Stimulated activated CD4-positive, alpha-beta T cell treated with anti-CD3 and anti-CD28 coated beads, Interleukin-2, amount 100 ng/mL, for 48 hours (primary cell): ENCODE results near the gene TIFAB.
A peak's percentile ranks its signal among the peaks of the same experiment; 100 is the strongest.

Experiments used
- DNase-seq, 2 donors: peaks; one replicate each; pipeline ENCODE4 v3.0.0-alpha.2; 2020

TIFAB gene

DNA sequence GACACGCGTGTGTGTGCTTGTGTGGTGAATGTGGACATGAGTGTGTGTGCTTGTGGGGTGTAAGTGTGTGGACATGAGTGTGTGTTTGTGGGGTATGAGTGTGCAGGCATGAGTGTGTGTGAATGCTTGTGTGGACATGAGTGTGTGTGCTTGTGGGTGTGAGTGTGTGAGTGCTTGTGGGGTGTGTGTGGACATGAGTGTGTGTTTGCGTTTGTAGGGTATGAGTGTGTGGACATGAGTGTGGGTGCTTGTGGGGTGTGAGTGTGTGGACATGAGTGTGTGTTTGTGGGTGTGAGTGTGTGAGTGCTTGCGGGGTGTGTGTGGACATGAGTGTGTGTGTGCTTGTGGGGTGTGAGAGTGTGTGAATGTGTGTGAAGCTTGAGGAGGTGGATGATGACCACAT is 29.8 kb upstream of the TIFAB start:
- DNase-seq, result no peak

- no peak for DNase-seq
Measured at GRCh38 chr5:135481387-135481786, 29.2 kb upstream of the TIFAB start.

DNA sequence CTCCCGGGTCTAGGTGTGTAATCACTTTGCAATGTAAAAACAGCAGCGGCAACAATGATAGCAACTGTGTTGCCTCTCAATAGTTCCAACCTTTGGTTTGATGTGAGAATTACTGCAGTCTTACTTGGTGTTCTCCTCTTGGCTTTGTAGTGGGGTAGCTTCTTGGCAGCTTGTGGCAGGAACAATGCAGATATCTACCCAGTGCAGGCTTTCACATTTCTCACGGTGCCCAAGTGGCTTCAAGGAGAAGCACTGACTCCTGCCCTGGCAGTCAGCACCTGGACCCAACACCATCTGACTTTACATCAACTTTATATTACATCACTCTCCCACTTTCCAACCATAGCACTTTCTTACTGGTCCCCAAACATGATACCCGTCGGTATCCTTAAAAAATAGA is 28.4 kb upstream of the TIFAB start:
- no peak for DNase-seq

GRCh38 chr5:135478938-135479337 is 26.8 kb upstream of the TIFAB start:
- DNase-seq, result no peak

GRCh38 chr5:135477613-135478066 is 25.5 kb upstream of the TIFAB start:
- DNase-seq, result no peak

DNA sequence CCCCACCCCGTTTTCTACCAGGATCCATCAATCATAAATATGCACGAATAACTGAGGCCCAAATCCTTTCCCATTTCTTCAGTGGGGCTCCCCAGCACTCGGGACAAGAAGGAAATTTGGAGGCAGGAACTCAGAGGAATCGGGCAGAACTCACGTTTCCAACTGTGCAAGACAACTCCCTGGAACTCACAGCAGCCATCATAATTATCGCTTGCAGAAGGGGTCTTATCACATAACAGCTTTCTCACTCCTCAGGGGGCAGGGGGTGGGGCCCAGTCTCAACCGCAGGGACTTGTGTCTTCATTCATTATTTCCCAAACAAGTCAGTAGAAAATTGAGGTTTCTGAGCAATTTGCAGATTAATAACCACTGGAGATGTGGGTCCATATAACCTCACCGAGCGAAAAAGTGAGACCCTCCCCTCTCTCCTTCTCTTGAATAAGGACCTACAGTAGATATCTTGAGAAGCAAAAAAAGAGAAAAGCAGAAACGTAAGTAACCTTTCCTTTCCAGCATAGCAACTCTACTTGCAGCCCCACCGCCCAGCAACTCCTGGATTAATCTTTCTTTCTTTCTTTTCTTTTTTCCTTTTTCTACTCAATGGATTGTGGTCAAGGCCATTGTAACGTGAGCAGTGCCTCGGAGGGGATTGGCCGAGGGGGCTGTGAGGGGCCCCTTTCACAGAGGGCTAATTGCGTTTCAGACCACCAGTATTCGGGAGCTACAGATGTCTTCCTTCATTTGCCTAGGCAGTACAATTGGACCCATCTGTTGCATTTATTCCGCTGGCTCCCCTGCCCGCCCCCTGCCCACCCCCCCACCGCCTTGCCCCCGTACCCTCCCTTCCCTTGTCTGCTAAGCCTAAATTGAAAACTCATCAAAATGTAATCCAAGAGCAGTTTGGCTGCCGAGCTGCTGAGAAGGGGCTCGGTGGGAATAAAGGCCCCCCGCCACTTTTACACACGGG is 24.7 kb upstream of the TIFAB start:
- DNase-seq, result no peak

GRCh38 chr5:135473956-135474670 is 22.0 kb upstream of the TIFAB start:
- DNase-seq, result no peak

DNA sequence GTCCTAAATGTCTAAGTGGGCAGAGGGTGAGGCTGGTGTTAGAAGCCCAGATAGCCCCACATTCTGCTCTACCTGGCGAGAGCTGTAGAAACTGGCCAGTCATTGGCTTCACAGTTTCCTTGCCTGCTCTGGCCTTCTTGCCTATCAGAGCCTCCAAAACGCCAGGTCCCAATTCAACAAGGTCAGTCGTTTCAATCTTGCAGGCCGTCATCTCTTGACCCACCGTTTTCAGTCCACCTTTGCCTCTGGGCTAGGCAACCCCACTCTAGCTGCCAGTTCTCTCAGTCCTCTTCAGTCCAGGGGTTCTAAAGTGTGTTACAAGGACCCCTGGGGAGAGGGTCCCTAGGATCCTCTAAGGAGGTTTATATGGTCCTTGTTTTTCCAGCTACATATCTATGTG is 20.0 kb upstream of the TIFAB start:
- DNase-seq, result no peak

GRCh38 chr5:135471726-135472125 is 19.6 kb upstream of the TIFAB start:
- DNase-seq, result no peak

GRCh38 chr5:135469911-135470310 is 17.8 kb upstream of the TIFAB start:
- no peak for DNase-seq

- no peak for DNase-seq
Measured at GRCh38 chr5:135468541-135468940, 16.4 kb upstream of the TIFAB start.

GRCh38 chr5:135467871-135468485 is 15.8 kb upstream of the TIFAB start:
- no peak for DNase-seq

- no peak for DNase-seq
Measured at GRCh38 chr5:135467051-135467625, 15.0 kb upstream of the TIFAB start.

DNA sequence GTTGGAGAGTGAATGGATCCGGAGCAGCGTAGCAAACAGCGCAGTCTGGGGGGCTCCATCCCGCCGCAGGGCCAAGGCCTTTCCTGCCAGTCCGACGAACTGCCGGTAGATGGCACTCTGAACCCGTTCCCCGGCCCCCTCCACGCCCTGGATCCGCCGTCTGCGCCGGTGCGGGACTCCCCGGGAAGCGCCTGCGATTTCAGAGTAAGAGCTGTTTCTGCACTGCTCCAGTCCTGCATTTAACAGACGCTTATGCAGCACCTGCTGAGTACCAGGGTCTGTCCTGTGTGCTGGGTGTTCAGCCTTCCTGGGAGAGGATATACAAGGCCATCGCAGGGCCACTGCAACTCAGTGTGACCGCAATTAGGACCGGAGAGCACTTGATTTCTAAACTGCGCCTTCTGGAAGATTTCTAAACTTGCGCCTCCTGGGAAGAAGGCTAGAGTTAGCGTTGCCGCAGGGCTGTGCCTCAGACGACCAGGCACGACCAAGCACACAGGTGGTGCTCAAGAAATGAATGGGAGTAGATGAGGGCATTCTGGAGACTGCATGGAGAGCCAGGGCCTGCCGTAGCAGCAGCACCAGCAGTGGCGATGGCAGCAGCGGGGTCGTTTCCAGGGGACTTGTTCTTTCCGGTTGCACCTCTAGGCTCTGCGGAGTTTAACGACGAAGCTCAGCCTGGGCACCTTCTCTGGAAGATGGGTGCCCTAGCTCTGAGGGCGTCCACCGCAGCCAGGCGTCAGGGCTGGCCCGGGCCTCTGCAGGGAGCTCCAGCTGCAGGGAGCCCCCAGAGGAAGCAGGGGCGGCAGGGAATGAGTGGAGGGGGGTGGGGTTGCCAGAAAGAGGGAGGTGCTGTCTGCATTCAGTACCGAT is 14.3 kb upstream of the TIFAB start:
- peak; percentile 70 to 73 for DNase-seq

DNA sequence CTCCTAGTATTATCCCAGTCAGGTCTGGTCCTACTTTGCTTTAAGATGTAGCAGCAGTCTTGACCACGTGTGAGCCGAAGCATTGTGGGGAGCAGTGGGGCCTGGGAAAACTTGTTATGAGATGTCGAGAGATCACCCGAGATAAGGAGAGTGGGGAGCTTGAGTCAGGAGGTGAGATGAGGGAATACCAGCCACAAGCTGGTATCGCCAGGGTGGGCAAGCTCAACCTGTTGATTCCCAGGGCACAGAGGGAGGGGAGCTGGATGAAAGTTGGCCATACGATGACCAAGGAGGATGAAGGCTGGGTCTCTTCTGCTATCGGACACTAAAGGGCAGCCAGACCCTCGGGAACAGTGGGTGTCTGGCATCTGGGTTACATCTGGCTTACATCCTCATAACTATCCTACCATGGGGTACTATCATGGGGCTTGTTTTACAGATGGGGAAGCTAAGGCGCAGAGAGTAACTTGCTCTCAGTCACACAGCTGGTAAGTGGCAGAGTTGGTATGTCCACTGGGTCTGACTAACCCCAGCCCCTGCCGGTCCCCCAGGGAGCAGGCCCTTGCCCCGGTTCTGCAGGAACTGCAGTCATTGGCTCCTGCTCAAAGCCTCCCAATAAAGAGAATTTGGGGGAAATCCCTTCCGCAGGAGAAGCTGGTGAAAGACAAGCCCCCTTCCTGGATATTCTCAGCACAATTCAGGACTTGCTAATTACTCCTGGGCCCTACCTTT is 13.4 kb upstream of the TIFAB start:
- no peak for DNase-seq

- peak; percentile 30 to 35 for DNase-seq
Measured at GRCh38 chr5:135462304-135462703, 10.2 kb upstream of the TIFAB start.

DNA sequence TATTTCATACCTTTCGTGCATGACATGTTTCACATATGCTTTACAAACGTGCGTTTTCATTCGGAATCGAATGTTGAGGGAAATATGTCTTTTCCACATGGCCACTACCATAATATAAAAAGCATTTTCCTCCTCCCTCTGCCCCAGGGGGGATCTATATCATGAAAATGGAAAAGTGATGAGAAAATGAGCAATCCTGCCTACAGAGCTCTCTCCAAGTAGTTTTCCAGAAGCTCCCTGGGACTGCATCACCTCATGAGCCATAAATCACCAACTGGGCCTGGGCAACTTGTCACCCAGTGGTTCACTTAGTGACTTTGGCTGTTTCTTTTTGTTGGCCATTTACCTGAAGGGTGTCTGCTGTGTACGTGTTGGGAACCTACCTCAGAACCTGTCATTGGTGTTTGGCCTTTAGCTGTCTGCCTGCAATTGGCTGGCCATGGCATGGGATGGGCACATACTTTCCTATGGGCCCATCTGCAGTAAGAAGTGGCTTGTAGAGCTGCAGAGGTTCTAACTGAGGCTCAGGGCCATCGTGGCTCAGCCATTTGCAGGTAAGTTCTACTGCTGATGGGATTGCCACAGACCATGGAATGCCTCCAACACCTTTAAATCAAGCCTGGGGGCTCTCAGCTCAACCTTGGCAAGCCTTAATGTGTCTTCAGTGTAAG is 9.5 kb upstream of the TIFAB start:
- DNase-seq, result no peak

GRCh38 chr5:135460246-135461033 is 8.3 kb upstream of the TIFAB start:
- no peak for DNase-seq

- DNase-seq, result no peak
Measured at GRCh38 chr5:135458921-135459331, 6.8 kb upstream of the TIFAB start.

DNA sequence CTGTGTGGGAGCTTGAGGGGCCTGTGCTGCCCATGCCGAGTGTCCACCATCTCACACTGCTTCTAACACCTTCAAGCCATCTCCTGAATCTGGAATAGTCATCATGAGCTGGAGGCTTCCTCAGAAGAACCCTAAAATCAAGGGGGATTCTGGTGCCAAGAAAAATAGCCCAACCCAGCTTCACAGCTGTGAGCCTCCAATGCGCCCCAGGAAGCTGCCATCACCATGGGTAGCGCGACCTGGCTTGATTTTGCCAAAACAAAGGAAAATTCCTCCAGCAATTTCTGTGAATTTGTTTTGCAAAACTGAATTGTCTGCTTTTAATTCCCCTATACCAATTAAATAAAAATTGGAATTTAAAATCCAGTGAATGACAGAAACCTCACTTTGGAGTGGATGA is 6.2 kb upstream of the TIFAB start:
- DNase-seq, result no peak
